Frontal cortex (tissue), 4 donors: ENCODE results near the gene AQP3. TPM values are rescaled to one million over a fixed set of nuclear protein-coding genes. Genes with fewer than 3 reads are reported as not detected.

ENCODE experiments used
- DNase-seq, 2 donors: peaks; one replicate each; pipeline ENCODE4 v3.0.0; 2012; ENCODE audit warnings: low spot score in 2 of 2
- FAIRE-seq: peaks from 2 replicates; lab custom pipeline; 2012; peaks lifted over from hg19 to GRCh38; lab: Jason Lieb, UNC
- total RNA-seq: library from RNA; depleted of rRNA; stranded (reverse); fragments of >200 nt; gene quantifications from one replicate; pipeline ENCODE4 v1.2.3, GENCODE V29; 2014
- donor health status: control.
- donor health status: control.
- donor health status: control.

Gene AQP3
- total RNA-seq, 1 donor from 2014 or later = not detected

DNA sequence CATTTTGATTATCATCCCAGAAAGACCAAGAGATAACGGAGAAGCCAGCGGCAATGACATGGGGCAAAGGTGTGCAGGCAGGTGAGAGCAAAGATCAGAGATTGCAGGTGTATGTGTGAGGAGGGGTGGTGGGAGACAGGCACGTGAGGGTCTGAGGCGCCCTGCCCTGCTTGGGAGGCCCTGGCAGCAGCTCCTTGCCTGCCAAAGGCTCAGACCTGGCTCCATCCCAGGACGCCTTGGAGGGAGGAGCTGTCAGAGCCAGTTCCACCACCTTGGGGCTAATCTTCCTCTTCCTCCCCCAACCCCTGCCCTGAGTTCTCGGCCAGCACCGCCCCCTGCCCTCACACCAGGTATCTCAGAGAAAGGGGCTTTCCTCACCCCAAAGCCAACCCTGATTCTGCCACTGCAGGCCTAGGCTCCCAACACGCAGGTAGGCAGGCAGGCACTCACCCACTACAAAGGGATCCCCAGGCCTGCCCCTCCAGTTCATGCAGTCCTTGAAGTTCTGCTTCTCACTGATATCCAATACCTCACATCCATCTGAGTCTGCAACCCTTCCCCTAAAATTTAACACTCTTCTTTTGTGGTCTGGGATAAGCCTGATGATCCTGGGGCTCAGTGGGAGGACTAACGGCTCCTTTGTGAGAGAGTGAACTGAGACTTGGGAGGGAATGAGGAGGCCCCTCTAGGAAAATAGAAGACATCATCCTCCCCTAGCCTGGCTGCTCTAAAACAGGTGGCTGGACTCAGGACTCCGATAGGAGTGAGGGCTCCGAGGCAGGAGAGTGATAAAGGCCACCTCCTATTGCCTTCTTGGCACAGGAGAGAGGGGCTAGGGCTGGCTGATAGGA is 1.8 kb downstream of the AQP3 start:
- DNase-seq (no peak), FAIRE-seq (no peak)

DNA sequence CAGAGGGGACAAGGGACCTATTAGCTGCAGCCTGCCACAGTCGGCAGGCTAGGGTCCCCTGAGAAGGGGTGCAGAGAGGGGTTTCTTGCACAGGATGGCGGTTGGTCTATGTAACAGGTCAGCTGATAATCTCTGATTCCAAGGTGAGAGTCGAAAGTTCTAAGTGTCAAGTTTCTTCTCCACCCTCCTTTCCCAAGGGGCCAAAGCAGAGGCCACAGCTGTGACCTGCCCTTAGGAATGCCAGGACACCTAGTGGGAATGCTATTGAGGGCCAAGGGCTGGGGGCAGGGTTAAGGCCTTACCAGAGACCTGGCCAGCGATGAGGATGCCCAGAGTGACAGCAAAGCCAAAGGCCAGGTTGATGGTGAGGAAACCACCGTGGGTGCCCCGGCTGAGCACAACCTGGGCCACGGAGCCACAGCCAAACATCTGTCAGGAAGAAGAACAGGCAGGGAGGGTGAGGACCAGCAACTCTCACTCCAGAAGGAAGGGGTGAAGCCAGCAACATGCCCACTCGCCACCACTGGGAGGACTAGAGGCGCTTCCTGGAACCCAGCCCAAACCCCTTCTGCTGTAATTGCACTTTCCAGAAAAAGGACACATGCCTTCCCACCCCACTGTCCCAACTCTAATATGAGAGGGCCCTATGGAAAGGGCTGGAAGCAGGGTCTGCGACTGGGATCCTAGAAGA is 3.8 kb downstream of the AQP3 start:
- DNase-seq (no peak), FAIRE-seq (no peak)

DNA sequence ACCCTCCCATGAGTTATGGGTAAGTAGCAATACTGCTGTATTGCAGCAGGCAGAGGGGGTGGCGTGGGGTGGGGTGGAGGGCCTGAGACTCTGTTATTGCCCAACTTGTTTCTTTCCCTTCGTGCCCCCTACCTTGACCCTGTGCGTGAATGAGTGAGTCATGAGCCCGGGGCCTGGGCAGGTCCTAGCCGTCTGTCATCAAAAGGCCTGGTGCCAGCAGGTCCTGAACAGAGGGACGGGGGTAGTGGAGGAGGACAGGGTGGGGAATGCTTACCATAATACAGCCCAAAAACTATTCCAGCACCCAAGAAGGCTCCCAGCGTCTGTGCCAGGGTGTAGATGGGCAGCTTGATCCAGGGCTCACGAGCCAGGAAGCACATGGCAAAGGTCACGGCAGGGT is 4.3 kb downstream of the AQP3 start:
- FAIRE-seq (no peak), DNase-seq (no peak)

DNA sequence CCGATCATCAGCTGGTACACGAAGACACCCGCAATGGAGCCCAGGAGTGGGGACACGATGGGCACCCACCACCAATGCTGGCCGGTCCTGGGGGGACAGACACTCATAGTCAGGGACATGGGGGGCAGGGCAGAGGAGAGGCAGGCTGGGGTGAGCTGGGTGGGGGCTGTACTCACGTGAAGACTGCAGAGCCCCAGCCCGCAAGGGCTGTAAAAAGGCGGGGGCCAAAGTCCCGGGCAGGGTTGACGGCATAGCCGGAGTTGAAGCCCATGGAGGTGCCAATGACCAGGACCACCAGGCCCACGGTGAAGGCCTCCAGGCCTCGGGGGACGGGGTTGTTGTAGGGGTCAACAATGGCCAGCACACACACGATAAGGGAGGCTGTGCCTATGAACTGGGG is 5.3 kb downstream of the AQP3 start:
- FAIRE-seq = no peak
- no peak for DNase-seq

DNA sequence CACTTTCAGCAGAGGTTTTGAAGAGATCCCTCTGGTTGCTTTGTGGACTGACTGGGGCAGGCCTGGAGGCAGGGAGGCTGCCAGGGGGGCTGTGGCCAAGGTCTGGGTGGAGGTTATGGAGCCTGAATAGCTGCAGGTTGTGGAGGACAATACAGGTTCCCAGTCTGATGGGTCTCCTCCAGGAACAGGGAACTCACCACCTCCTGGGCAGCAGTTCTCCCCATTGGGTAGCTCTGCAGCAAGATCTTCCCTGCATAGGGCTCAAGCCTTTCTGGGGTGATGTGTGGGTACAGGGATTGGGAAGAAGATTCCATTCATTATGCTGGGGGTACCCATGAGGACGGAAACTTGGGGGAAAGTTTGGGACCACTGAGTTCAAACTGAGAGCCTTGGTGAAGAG is 6.8 kb downstream of the AQP3 start:
- no peak for FAIRE-seq

DNA sequence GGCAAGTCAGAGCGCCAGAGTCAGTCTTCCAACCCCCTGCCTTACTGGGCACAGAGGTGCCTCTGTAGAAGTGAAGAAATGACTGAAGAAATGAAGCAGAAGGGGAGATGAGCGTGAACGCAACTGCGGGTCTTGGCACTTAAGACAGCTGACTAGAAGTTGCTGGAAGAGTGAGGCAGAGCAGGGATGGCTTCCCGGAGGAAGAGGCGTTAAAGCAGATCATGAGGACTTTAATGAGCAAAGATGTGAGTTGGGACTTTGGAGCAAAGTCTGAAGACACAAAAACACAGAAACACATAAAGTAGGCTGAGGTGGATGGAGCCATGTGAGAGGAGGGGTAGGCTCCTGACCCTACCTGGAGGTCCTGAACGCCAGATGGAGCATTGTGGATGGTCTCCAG is 7.2 kb downstream of the AQP3 start:
- no peak for DNase-seq
- no peak for FAIRE-seq

More for the DNA sequence above, 6.8 kb downstream of the AQP3 start:
- DNase-seq = no peak

DNA sequence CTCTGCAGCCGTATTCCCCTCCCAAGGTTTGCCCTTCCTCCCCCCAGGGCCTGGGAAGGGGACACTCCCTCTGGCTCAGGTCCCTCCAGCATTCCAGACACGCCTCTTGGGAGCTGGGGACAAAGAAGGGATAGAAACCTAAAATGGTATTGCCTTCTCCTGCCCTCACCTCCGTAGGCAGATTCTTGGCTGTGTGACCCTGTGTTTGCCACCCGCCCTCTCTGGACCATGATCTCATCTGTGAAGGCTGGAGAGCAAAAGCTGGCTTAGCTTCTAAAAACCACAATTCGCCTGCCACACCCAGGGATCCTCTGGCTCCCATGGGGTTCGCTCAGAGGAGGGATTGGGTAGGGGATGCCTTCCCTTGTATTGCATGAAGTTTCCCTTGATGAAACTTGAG is 7.7 kb downstream of the AQP3 start:
- FAIRE-seq = no peak
- no peak for DNase-seq

DNA sequence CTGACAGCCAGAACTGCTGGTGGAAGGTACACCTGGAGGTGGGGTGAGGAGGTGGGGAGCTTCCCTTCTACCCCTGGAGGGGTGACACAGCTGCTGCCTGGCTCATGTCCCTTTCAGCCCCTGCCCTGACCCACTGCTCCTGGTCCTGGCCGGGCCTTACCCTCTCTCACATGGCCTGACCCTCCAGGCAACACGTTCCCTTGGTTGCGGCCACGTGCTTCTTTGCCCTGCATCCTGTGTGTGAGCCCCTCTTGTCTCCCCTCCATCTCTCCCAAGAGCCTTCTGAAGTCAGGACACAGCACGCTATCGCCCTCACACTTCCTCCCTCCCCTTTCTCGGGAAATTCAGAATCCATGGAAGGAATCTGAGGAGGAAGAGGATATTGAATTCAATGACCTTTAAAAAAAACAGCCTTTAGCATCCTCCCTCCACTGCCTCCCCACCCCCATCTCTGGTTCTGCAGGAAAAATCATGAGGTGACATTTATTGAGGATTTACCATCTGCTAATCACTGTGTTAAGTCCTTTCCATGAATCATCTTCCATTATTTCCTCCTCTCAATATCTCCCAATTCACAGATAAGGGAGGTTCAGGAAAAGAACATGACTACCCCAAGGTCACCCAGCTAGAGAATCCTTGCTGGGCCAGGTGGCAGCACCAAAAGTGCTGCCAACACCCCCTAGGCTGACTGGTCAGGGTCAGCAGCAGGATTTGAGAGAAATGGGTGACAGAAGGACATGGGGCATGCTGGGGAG is 8.3 kb downstream of the AQP3 start:
- DNase-seq (no peak), FAIRE-seq (no peak)

DNA sequence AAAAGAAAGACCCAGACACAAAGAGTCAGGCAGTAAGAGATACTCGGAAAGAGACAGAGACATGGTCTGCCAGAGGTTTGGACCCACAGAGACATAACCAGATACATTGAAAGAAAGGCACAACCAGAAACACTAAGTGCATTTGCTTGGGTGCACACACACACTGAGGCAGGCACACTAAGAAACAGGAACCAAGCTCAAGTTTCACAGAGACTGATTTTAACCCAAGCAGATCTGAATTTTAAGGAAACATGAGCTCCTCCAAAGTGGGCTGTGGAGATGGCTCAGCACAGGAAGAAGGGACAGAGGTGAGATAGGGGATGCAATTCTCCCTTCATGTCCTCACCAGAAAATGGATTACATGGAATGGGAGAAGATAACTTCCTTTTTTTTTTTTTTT is 9.5 kb downstream of the AQP3 start:
- DNase-seq (no peak), FAIRE-seq (no peak)

DNA sequence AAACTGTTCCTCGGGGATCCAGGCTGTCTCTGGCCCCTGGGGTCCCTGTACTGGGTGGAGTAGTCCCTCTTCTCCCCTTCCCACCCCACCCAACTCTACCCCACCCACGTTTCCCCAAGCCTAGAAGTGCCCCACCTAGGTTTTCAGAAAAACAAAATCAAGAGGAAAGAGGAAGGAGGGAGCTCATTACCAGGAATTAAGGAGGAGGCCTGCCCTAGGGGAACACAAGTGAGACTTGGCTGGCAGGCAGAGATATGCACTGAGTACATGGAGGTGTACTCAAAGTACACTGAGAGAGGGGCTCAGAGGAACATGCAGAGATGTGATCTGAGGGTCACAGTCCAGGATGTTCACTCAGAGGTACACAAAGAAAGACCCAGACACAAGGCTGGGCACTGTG is 10.2 kb downstream of the AQP3 start:
- no peak for FAIRE-seq
- no peak for DNase-seq

DNA sequence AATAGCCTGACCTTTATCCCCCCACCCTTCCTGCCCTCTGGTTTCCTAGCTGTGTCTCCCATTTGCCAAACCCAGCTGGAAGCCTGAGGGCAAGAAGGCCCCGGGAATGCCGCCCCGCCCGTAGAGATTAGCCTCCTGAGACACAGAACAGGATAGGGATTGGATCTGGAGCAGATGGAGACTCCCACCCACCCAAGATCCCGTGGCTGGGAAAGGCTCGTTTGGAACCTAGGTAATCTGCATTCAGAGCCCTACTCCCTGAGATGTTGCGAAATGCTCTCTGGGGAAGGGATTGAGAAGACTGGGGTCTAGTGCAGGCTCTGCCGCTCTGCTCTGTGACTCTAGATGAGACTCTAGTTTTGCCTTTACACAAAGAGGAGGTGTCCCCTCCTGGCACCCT is 10.9 kb downstream of the AQP3 start:
- DNase-seq = no peak
- no peak for FAIRE-seq

DNA sequence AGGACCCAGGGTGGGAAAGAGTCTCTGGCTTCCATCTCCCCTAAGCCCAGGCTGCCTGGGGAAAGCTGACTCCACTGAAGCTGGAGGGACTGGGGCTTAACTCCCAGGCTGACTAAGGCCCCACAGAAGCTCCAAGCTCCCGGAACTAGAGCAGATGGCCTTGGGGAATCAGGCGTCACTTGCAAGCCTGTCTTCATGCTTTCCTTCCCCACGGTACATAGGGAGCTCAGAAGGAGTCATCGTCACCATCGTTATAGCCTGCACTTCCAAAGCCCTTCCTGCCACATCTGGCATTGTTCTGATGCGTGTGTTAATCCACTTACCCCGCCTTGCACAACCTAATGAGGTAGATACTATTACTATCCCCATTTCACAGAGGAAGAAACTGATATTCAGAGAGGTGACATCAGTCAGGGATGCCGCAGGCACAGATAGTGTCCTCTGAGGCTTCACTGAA is 11.5 kb downstream of the AQP3 start:
- FAIRE-seq = no peak
- no peak for DNase-seq

DNA sequence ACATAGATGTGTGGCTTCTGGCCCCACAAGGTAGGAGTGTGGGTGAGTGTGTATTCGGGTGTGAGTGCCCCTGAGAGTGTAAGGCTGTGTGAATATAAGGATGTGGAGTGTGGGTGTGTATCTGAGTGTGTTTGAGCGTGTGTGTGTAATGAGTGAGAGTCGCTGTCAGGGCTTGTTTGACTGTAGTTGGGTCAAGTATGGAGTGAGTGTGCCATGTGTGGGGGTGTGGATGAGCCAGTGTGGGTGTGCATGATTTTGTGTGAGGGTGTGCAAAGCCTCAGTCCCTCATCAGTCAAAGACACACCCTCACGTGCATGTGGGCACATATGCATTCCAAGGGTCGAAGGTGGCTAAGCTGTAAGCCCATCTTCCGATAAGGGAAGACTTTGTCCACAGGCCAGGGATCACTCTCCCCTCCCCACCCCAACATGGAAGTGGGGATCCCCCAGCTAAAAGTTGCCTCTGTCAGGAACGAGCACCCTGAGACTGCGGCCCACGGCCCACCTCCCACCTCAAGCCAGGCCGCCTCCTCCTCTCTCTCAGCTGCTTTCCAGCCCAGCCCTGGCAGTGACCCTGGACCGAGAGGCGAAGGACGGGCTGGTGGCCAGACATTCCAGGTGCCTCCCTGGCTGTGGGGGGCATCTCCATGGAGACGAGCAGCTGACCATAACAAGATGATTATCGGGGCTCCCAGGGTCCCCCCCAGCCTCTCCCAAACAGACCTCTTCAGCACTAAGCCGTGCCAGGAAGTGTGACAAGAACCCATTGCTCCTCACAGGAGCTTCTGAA is 12.9 kb downstream of the AQP3 start:
- FAIRE-seq = no peak
- no peak for DNase-seq

DNA sequence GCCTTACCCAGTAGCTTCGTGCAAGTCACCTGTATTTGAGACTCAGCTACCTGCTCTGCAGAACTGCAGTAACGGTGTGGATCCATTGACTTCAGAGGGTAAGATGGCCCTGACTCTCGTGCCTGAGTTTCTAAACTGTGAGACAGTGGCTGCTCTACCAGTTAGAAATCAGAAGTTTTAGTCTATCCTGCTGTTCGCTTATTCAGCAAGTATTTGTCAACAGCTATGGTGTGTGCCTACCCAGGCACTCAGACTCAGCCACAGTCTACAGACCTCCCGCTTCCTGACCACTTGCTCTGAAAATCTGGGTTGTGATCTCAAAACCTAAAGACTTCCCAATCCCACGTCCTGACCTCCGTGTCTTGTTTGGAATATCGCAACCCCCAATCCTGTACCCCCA is 13.5 kb downstream of the AQP3 start:
- FAIRE-seq (no peak), DNase-seq (no peak)

DNA sequence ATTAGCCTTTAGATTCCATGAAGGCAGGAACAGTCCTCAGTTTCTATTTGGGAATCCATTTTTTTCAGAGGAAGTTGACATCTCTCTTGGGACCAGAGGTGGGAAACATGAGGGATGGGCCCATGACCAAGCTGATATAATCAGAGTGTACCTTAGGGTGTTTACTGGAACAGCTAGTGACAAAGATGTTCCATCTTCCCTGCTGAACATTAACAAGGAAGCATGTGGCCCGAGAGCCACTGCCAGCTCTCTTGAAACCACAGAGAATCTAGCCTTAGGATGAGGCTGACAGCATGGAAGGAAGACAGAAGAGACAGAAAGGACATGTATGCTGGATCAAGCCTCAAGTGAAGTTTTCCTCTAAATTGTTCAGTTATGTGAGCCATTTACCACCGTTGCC is 16.0 kb downstream of the AQP3 start:
- FAIRE-seq (no peak), DNase-seq (no peak)

DNA sequence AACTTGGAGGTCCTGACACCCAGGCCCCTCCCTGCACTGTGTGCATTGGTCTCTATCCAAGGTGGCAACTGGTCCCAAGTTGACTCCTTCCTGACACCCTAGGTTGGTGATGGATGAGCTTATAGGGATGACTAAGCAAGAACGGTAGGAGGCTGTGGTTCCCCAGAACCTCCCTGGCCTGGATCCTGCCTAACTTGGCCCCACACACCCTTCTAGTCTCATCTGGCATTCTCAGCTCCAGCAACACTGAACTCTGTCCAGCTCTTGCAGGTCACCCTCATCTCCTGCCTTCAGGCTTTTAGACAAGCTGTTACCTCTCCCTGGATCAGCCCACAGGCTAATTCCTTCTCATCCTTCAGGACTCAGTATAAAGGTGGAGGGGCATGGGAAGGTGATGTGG is 16.5 kb downstream of the AQP3 start:
- DNase-seq = no peak
- FAIRE-seq = no peak

DNA sequence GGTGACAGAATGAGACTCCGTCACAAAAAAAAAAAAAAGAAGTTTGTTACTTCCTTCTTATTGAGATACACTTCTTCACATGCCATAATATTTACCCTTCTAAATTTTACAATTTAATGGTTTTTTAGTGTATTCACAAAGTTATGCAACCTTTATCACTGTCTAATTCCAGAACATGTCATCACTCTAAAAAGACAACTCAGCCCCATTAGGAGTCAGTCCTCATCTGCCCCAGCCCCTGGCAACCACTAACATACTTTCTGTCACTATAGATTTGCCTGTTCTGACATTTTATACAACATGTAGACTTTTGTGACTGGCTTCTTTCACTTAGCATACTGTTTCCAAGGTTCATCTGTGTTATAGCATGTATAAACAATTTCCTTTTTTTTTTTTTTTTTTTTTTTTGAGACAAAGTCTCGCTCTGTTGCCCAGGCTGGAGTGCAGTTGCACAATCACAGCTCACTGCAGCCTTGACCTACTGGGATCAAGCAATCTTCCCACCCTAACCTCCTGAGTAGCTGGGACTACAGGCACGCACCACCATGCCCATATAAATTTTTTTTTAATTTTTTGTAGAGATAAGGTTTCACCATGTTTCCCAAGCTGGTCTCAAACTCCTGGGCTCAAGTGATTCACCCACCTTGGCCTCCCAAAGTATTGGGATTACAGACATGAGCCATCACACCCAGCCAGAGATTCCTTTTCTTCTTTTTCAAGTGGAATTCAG is 18.0 kb downstream of the AQP3 start:
- FAIRE-seq = no peak
- no peak for DNase-seq

DNA sequence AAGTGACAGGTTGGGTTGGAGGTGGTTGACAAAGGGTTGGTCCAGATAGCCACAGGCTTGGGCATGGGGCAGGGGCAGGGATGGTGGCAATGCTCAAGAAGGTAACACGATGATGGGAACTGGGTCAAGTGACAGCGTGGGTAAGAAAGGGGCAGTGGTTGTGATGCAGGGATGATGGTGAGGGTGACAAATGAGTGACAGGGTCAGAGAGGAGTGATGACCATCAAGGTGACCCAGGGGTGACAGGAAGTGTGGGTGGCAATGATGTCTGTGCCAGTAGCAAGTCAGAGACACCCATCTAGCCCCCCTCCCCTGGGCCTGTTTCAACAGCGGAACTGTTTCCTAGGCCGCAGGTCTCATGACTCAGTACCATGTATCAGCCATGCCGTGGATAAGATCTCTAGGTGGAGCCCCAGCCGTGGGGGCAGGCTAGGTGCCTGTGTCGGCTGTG is 20.5 kb downstream of the AQP3 start:
- FAIRE-seq = no peak

DNA sequence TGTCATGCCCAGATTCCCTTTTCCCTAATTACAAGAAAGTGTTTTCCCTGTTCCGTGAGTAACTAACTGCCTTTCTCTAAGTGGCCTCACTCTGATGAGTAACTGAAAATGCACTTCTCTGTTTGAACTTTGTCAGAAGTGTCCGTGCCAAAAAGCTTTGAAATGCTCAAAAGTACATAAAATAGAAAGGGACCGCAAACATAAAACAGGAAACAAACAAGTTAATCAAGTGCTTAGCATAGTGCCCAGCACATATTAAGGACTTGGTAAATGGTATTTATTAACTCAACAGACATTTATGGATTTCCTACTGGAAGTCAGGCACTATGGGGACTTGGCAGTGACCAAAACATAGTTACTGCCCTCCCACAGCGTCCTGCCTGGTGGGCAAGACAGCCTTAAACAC is 22.3 kb downstream of the AQP3 start:
- DNase-seq = no peak
- FAIRE-seq = no peak

More for the DNA sequence above, 20.5 kb downstream of the AQP3 start:
- no peak for DNase-seq
